AG09309 (cell line): Measurements from ENCODE around the gene IGFL2.
"Not testable (repeated sequence)": the region's sequence is repeated elsewhere in the genome, so short reads cannot be mapped to it uniquely, and the experiment has no call there.

Experiments
- DNase-seq: peaks from one replicate; pipeline ENCODE4 v3.0.0-alpha.2; 2010; ENCODE audit warnings: low read depth
- H3K4me3 ChIP-seq: 2 replicates; pipeline ENCODE4 v1.5.1; 2011; ENCODE audit warnings: mild to moderate bottlenecking, low read depth, low read length, moderate library complexity; ENCODE audit not compliant: control insufficient read depth
- CTCF ChIP-seq: IDR thresholded peaks from 2 replicates; pipeline ENCODE4 v1.5.1; 2011; ENCODE audit warnings: mild to moderate bottlenecking, low read depth, low read length, inconsistent platforms; ENCODE audit not compliant: insufficient read depth, control insufficient read depth; ENCODE audit errors: missing control alignments

The IGFL2 gene

GRCh38 chr19:46206682-46207081, 58.6 kb downstream of the IGFL2 start:
- no peak for DNase-seq
- no peak for TF ChIP-seq CTCF
- no peak overlapping the region for H3K4me3 ChIP-seq

GRCh38 chr19:46207858-46208257, 59.8 kb downstream of the IGFL2 start:
- not testable (repeated sequence) for H3K4me3 ChIP-seq, DNase-seq

- H3K4me3 ChIP-seq: no peak overlapping the region
- TF ChIP-seq CTCF: no peak
- no peak for DNase-seq
Observed at GRCh38 chr19:46209051-46209450, 61.0 kb downstream of the IGFL2 start.

- no peak overlapping the region for H3K4me3 ChIP-seq
- DNase-seq: no peak
- no peak for TF ChIP-seq CTCF
Observed at GRCh38 chr19:46209472-46209871, 61.4 kb downstream of the IGFL2 start.

GRCh38 chr19:46210669-46211068, 62.6 kb downstream of the IGFL2 start:
- TF ChIP-seq CTCF: no peak
- H3K4me3 ChIP-seq: no peak overlapping the region
- DNase-seq: no peak
